Measurements from ENCODE around the gene C16orf89. TPM values are rescaled to one million over a fixed set of nuclear protein-coding genes. Genes with fewer than 3 reads are reported as not detected.
A peak's percentile ranks its signal among the peaks of the same experiment; 100 is the strongest.
"Not testable (repeated sequence)": the region's sequence is repeated elsewhere in the genome, so short reads cannot be mapped to it uniquely, and the experiment has no call there.

The C16orf89 gene
- total RNA-seq, 1 experiment from 2014 or later: not detected

GRCh38 chr16:5084802-5085201 is 19.0 kb upstream of the C16orf89 start:
- DNase-seq (ENCODE audit: low read depth): peak; percentile 51

GRCh38 chr16:5084099-5084731 is 18.5 kb upstream of the C16orf89 start:
- DNase-seq (ENCODE audit: low read depth): not testable (repeated sequence)

- not testable (repeated sequence) for DNase-seq (ENCODE audit: low read depth)
Measured at GRCh38 chr16:5083646-5084045, 17.9 kb upstream of the C16orf89 start.

- DNase-seq (ENCODE audit: low read depth): not testable (repeated sequence)
Measured at GRCh38 chr16:5080996-5081395, 15.2 kb upstream of the C16orf89 start.

- not testable (repeated sequence) for DNase-seq (ENCODE audit: low read depth)
Measured at GRCh38 chr16:5080461-5080860, 14.7 kb upstream of the C16orf89 start.

GRCh38 chr16:5078626-5079025 is 12.9 kb upstream of the C16orf89 start:
- no peak for DNase-seq (ENCODE audit: low read depth)

- DNase-seq (ENCODE audit: low read depth): no peak
Measured at GRCh38 chr16:5077304-5077703, 11.5 kb upstream of the C16orf89 start.

- DNase-seq (ENCODE audit: low read depth): no peak
Measured at GRCh38 chr16:5075637-5076036, 9.9 kb upstream of the C16orf89 start.

- DNase-seq (ENCODE audit: low read depth): not testable (repeated sequence)
Measured at GRCh38 chr16:5073771-5074170, 8.0 kb upstream of the C16orf89 start.

- no peak for DNase-seq (ENCODE audit: low read depth)
Measured at GRCh38 chr16:5073279-5073629, 7.5 kb upstream of the C16orf89 start.

GRCh38 chr16:5072334-5073278 is 6.8 kb upstream of the C16orf89 start:
- DNase-seq (ENCODE audit: low read depth): no peak

- DNase-seq (ENCODE audit: low read depth): peak; percentile 90
Measured at GRCh38 chr16:5071681-5072333, 6.1 kb upstream of the C16orf89 start, which contains the start of gene ALG1. ALG1 (plus strand) TSS chr16:5071843; CDS start chr16:5071850, 7 bp downstream.

GRCh38 chr16:5071341-5071680 is 5.6 kb upstream of the C16orf89 start:
- DNase-seq (ENCODE audit: low read depth): no peak

- no peak for DNase-seq (ENCODE audit: low read depth)
Measured at GRCh38 chr16:5070431-5071186, 4.9 kb upstream of the C16orf89 start.

GRCh38 chr16:5069854-5070253 is 4.1 kb upstream of the C16orf89 start:
- no peak for DNase-seq (ENCODE audit: low read depth)

- no peak for DNase-seq (ENCODE audit: low read depth)
Measured at GRCh38 chr16:5069048-5069447, 3.3 kb upstream of the C16orf89 start.

- DNase-seq (ENCODE audit: low read depth): no peak
Measured at GRCh38 chr16:5066511-5066910, 755 bp upstream of the C16orf89 start.

- DNase-seq (ENCODE audit: low read depth): no peak
Measured at GRCh38 chr16:5065326-5065725, 430 bp downstream of the C16orf89 start.

GRCh38 chr16:5064915-5065314 is 841 bp downstream of the C16orf89 start:
- DNase-seq (ENCODE audit: low read depth): peak; percentile 27

GRCh38 chr16:5062790-5063765 is 2.7 kb downstream of the C16orf89 start:
- DNase-seq (ENCODE audit: low read depth): no peak

- no peak for DNase-seq (ENCODE audit: low read depth)
Measured at GRCh38 chr16:5062051-5062450, 3.7 kb downstream of the C16orf89 start.
